HepG2 (cell line): ENCODE measurements around the gene ING1. TPM values are rescaled to one million over a fixed set of nuclear protein-coding genes. Genes with fewer than 3 reads are reported as not detected.

Source experiments
- ATAC-seq: fragments of 200-7000 bp; cut with Tn5 transposase; 3 replicates; pipeline ENCODE4 v1.9.1; 2020; ENCODE audit warnings: mild to moderate bottlenecking, moderate library complexity
- BruUV-seq: library from RNA; stranded (reverse); fragments of 400-500 nt; replicated peaks from 2 replicates; lab custom pipeline; 2021; lab: Mats Ljungman, UMichigan
- CTCF ChIA-PET: fragments of 300-600 bp; formaldehyde crosslinking; extraction: SDS; loops from one replicate; lab custom pipeline; 2021; ENCODE audit warnings: low total read pairs, inconsistent platforms, low intra/inter-chr PET ratio; lab: Yijun Ruan, JAX
- POLR2A ChIA-PET: fragments of 350-600 bp; sonication (Branson Sonifier 250); formaldehyde crosslinking; loops from one replicate; lab custom pipeline; 2020; ENCODE audit warnings: antibody characterized with exemption, inconsistent platforms; lab: Yijun Ruan, JAX
- DNase-seq: peaks from one replicate; pipeline ENCODE4 v3.0.0-alpha.2; 2015; ENCODE audit warnings: low spot score
- FAIRE-seq: peaks from 3 replicates; lab custom pipeline; 2011; peaks lifted over from hg19 to GRCh38; lab: Jason Lieb, UNC
- H2AFZ ChIP-seq: one replicate; pipeline ENCODE4 v1.6.1; 2011; ENCODE audit warnings: low read length, inconsistent platforms
- H3K27ac ChIP-seq: fragments of 300-600 bp; 3 replicates; pipeline ENCODE4 v1.8.0; 2011; ENCODE audit warnings: mixed run types, mild to moderate bottlenecking, mixed read lengths, low read length, inconsistent platforms; ENCODE audit not compliant: insufficient read depth; ENCODE audit errors: extremely low read length
- H3K27me3 ChIP-seq, 2 experiments: fragments of 200-600 bp in 1 of 2; 2 replicates in 1 of 2; 3 replicates in 1 of 2; pipeline versions ENCODE4 v1.6.0 to v1.8.0; 2011; ENCODE audit warnings: low read length in 2 of 2, mild to moderate bottlenecking in 2 of 2, moderate library complexity in 2 of 2, inconsistent platforms in 1 of 2; ENCODE audit not compliant: insufficient read depth in 2 of 2, control insufficient read depth in 1 of 2
- H3K36me3 ChIP-seq, 2 experiments: fragments of 200-600 bp in 1 of 2; replicated peaks in 1 of 2; 2 replicates in 1 of 2; 3 replicates in 1 of 2; pipeline versions ENCODE4 v1.5.1 to v1.8.0; 2011; ENCODE audit warnings: low read length in 2 of 2, inconsistent platforms in 1 of 2; ENCODE audit not compliant: insufficient read depth in 2 of 2, control insufficient read depth in 1 of 2
- H3K4me1 ChIP-seq: 2 replicates; pipeline ENCODE4 v1.5.1; 2012; ENCODE audit warnings: low read length, inconsistent platforms; ENCODE audit not compliant: insufficient read depth
- H3K4me2 ChIP-seq: 2 replicates; pipeline ENCODE4 v1.6.0; 2011; ENCODE audit warnings: low read depth, low read length, inconsistent platforms
- H3K4me3 ChIP-seq, 3 experiments: fragments of 200-600 bp in 1 of 3; sonication (generic), shearing (Covaris generic) in 1 of 3; replicated peaks in 1 of 3; 2 replicates each; pipeline ENCODE4 v1.5.1; 2011 to 2016; ENCODE audit warnings: low read length in 3 of 3, inconsistent platforms in 2 of 3, low read depth in 2 of 3, mild to moderate bottlenecking in 2 of 3, control low read depth in 1 of 3, mixed read lengths in 1 of 3; ENCODE audit not compliant: insufficient read depth in 1 of 3
- H3K79me2 ChIP-seq: one replicate; pipeline ENCODE4 v1.6.1; 2011; ENCODE audit warnings: low read length, inconsistent platforms; ENCODE audit not compliant: insufficient read depth
- H3K9ac ChIP-seq: 2 replicates; pipeline ENCODE4 v1.6.0; 2011; ENCODE audit warnings: mild to moderate bottlenecking, low read depth, low read length, inconsistent platforms; ENCODE audit not compliant: insufficient read depth
- H3K9me3 ChIP-seq: 2 replicates; pipeline ENCODE4 v1.5.1; 2012; ENCODE audit warnings: mild to moderate bottlenecking, low read length
- H4K20me1 ChIP-seq: 2 replicates; pipeline ENCODE4 v1.6.0; 2011; ENCODE audit warnings: inconsistent platforms, mild to moderate bottlenecking, low read length, moderate library complexity; ENCODE audit not compliant: insufficient read depth
- CBX2 ChIP-seq, 2 experiments: fragments of 200-600 bp in 1 of 2; sonication (generic); formaldehyde crosslinking in 1 of 2; IDR thresholded peaks; 2 replicates each; pipeline versions ENCODE4 v1.7.0 to v1.8.1; 2018 to 2022; ENCODE audit warnings: low read depth in 2 of 2, low read length in 1 of 2, mild to moderate bottlenecking in 1 of 2, missing genetic modification reagents in 1 of 2
- CHD2 ChIP-seq: IDR thresholded peaks from 2 replicates; pipeline ENCODE4 v1.6.1; 2011; ENCODE audit warnings: low read depth, low read length, improper control_type of control experiment
- DRAP1 ChIP-seq: IDR thresholded peaks from 2 replicates; pipeline ENCODE4 v1.6.1; 2016; ENCODE audit warnings: missing genetic modification reagents, missing compliant biosample characterization
- DZIP1 ChIP-seq: sonication (generic); formaldehyde crosslinking; IDR thresholded peaks from 2 replicates; pipeline ENCODE4 v1.5.0; 2020; ENCODE audit warnings: mild to moderate bottlenecking, missing genetic modification reagents
- GATA4 ChIP-seq: sonication (generic); IDR thresholded peaks from 2 replicates; pipeline ENCODE4 v1.6.1; 2016; ENCODE audit warnings: antibody characterized with exemption, low read depth, borderline replicate concordance
- HNRNPUL1 ChIP-seq: fragments of 200-400 bp; formaldehyde crosslinking; IDR thresholded peaks from 2 replicates; pipeline ENCODE4 v1.6.1; 2017; ENCODE audit warnings: low read depth, mild to moderate bottlenecking, low read length, moderate library complexity
- KDM6A ChIP-seq: IDR thresholded peaks from 2 replicates; pipeline ENCODE4 v1.6.1; 2016; ENCODE audit warnings: low read depth
- MEIS1 ChIP-seq: sonication (generic); formaldehyde crosslinking; IDR thresholded peaks from 2 replicates; pipeline ENCODE4 v1.9.0; 2021; ENCODE audit warnings: mild to moderate bottlenecking, missing genetic modification reagents, moderate library complexity, borderline replicate concordance
- NRL ChIP-seq: sonication (generic); formaldehyde crosslinking; IDR thresholded peaks from 2 replicates; pipeline ENCODE4 v1.5.0; 2020; ENCODE audit warnings: missing genetic modification reagents, mild to moderate bottlenecking, moderate library complexity, borderline replicate concordance
- PTBP1 ChIP-seq: fragments of 200-400 bp; formaldehyde crosslinking; IDR thresholded peaks from 2 replicates; pipeline ENCODE4 v1.6.1; 2018; ENCODE audit warnings: low read length, low read depth; ENCODE audit not compliant: poor library complexity, severe bottlenecking
- REPIN1 ChIP-seq: sonication (generic); formaldehyde crosslinking; IDR thresholded peaks from 2 replicates; pipeline ENCODE4 v1.8.0; 2022; ENCODE audit warnings: missing genetic modification reagents, low read depth, mild to moderate bottlenecking, borderline replicate concordance
- RFX5 ChIP-seq: IDR thresholded peaks from 2 replicates; pipeline ENCODE4 v1.6.1; 2011; ENCODE audit warnings: low read depth, low read length, improper control_type of control experiment
- ZBTB7A ChIP-seq: sonication (generic); formaldehyde crosslinking; IDR thresholded peaks from 2 replicates; pipeline ENCODE4 v1.8.0; 2022; ENCODE audit warnings: mild to moderate bottlenecking, missing genetic modification reagents
- ZNF263 ChIP-seq: sonication (generic); formaldehyde crosslinking; IDR thresholded peaks from 2 replicates; pipeline ENCODE4 v1.4.0; 2020; ENCODE audit warnings: missing genetic modification reagents
- ZNF337 ChIP-seq: sonication (generic); formaldehyde crosslinking; IDR thresholded peaks from 2 replicates; pipeline ENCODE4 v1.5.1; 2020; ENCODE audit warnings: missing genetic modification reagents, low read depth, mild to moderate bottlenecking, borderline replicate concordance
- ZNF839 ChIP-seq: sonication (generic); formaldehyde crosslinking; IDR thresholded peaks from 2 replicates; pipeline ENCODE4 v1.4.0; 2020; ENCODE audit warnings: missing genetic modification reagents, mild to moderate bottlenecking, borderline replicate concordance
- ZNF891 ChIP-seq: sonication (generic); formaldehyde crosslinking; IDR thresholded peaks from 2 replicates; pipeline ENCODE4 v1.5.0; 2020; ENCODE audit warnings: mild to moderate bottlenecking, missing genetic modification reagents
- WGBS: methylation state at CpG from one replicate; pipeline ENCODE4 v1.1.6; 2017; ENCODE audit warnings: low lambda C conversion rate; 5-methylcytosine and 5-hydroxymethylcytosine counted together
- in situ Hi-C: cut with HindIII; loops from 2 replicates; pipeline ENCODE4 v1.10.0; 2017; ENCODE audit warnings: low pct_unique_long_range_greater_than_20kb; ENCODE audit not compliant: extremely low pct_ligation_motif_present
- intact Hi-C: fragments of 100-400 bp; cut with micrococcal nuclease; formaldehyde crosslinking; loops from one replicate; pipeline ENCODE4 v1.10.0; 2022; ENCODE audit not compliant: unreplicated experiment
- polyA plus RNA-seq, 8 experiments: library from polyadenylated mRNA; depleted of rRNA in 3 of 8; stranded (reverse) in 7 of 8; unstranded in 1 of 8; fragments of >200 nt; fragmentation: Illumina TruSeq in 4 of 8; extraction: Trizol in 4 of 8; gene quantifications; 2 replicates each; pipeline versions ENCODE4 v1.2.1 to v1.2.3, GENCODE V29; 2011 to 2016; ENCODE audit warnings: low read depth in 4 of 8, missing spikeins in 1 of 8, mixed read lengths in 1 of 8; ENCODE audit not compliant: insufficient read depth in 1 of 8
- total RNA-seq, 5 experiments: library from RNA; depleted of rRNA; stranded (reverse); fragments of >200 nt; fragmentation: Illumina TruSeq; extraction: Trizol; gene quantifications; 2 replicates each; pipeline ENCODE4 v1.2.3, GENCODE V29; 2016; ENCODE audit warnings: low read depth in 1 of 5
- TF ChIP-seq, protein P1 (sequence below): IDR thresholded peaks from 2 replicates; pipeline ENCODE4 v1.6.1; 2018; ENCODE audit warnings: missing genetic modification reagents, mild to moderate bottlenecking, missing compliant biosample characterization

The ING1 gene
- total and polyA plus RNA-seq, 2 of the 13 experiments (the other 11 are each of a cell fraction or from before 2014, with no cell fraction given) = 8.1 to 16.1 TPM

DNA sequence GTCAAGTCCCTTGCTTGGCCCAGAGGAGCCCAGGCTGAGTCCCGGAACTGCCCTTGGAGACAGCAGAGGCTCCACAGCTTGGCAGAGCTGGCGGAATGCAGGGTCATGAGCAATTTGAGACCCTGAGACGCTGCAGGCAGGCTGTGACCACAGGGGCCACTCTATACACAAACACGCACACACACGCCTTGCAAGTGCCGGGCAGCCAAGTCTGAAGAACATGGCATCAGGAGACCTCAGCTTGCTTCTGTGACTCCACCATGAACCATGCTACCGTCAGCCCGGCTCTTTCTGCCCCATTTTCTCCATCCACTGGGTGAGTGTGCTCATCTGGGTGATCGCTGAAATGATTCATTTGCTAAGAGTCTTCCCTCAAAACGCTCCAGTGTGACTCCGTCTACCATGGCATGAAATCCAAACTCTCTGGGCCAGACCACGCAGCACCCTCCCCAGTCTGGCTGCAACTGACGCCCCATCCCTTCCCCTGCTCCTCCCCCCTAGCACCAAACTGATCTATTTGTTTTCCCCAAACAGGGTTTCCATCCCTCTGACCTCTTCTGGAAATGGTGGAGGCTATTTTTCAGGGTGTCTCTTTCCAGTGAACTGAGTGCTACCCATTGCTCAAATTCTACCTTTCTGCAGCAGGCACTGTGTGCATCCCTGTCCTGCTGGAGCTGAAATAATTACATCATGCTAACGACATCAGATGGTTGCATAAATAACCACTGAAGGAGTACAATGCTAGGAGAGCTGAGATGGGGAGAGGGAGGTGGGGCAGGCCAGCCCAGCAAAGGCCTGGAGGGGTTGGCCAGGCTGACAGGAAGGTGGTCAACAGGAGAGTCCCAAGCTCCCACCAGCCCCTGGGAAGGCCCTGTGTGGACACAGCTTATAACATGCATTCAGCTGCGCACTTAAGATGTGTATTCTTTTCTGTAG is 10.6 kb upstream of the ING1 start:
- TF ChIP-seq CBX2 (IDR thresholded peaks at IDR 0.05; ENCODE audit: low read depth, low read length) (no peak), CBX2 (CRISPR knock-in tag; IDR thresholded peaks at IDR 0.05; ENCODE audit: low read depth) (no peak), RFX5 (no peak), GATA4 (no peak), ZBTB7A (CRISPR knock-in tag) (no peak), DZIP1 (no peak), HNRNPUL1 (no peak), NRL (CRISPR knock-in tag) (no peak), MEIS1 (no peak), ZNF337 (no peak), KDM6A (CRISPR knock-in tag) (no peak), ZNF891 (CRISPR knock-in tag) (no peak), ZNF839 (no peak), REPIN1 (CRISPR knock-in tag) (no peak), ZNF263 (CRISPR knock-in tag) (no peak), DRAP1 (no peak), PTBP1 (no peak), CHD2 (no peak)
- TF ChIP-seq, protein P1, sequence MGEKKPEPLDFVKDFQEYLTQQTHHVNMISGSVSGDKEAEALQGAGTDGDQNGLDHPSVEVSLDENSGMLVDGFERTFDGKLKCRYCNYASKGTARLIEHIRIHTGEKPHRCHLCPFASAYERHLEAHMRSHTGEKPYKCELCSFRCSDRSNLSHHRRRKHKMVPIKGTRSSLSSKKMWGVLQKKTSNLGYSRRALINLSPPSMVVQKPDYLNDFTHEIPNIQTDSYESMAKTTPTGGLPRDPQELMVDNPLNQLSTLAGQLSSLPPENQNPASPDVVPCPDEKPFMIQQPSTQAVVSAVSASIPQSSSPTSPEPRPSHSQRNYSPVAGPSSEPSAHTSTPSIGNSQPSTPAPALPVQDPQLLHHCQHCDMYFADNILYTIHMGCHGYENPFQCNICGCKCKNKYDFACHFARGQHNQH (CRISPR knock-in tag) = no peak
- H4K20me1 ChIP-seq = no peaks in the 10 kb centered on the region
- no peaks in the 10 kb centered on the region for H3K9me3 ChIP-seq
- ChIA-PET CTCF (no interaction called here), POLR2A (interaction anchor here (0.9 to 3.4 kb wide), 4 partner anchors 10 to 19 kb away, joined by 3 to 10 read pairs (median 5); no protein-coding TSS in a partner anchor)
- 97% methylated on average over 11 of the region's 15 CpGs for WGBS
- H2AFZ ChIP-seq = no peak overlapping the region
- H3K36me3 ChIP-seq = peaks cover 14 to 36% of the 10 kb centered on the region in 2 experiments; a peak in 4 of 5 replicates
- no peak for DNase-seq
- H3K4me3 ChIP-seq = no peak overlapping the region
- in situ Hi-C loops (loop anchor here (10.0 kb wide), 1 partner anchor 212 kb away; the partner anchor contains the start of gene ANKRD10), intact Hi-C loops (no loop called here)
- peaks cover 16% of the 10 kb centered on the region for H3K79me2 ChIP-seq
- H3K27me3 ChIP-seq = no peaks in the 10 kb centered on the region; a peak in 1 of 5 replicates
- no peak overlapping the region for H3K27ac ChIP-seq
- H3K9ac ChIP-seq = no peak overlapping the region
- peaks cover 48% of the 10 kb centered on the region for H3K4me1 ChIP-seq
- H3K4me2 ChIP-seq = no peak overlapping the region
- FAIRE-seq = no peak
- BruUV-seq = no TSS peak
- ATAC-seq = no peak
